Forelimb muscle (tissue), 1 donor: ENCODE data around the gene C16orf92. TPM values are rescaled to one million over a fixed set of nuclear protein-coding genes. Genes with fewer than 3 reads are reported as not detected.
A peak's percentile ranks its signal among the peaks of the same experiment; 100 is the strongest.

Experiments
- DNase-seq: peaks from one replicate; pipeline ENCODE4 v3.0.0-alpha.2; 2013; ENCODE audit warnings: low read depth
- polyA plus RNA-seq: library from polyadenylated mRNA; unstranded; fragments of 120-200 nt; gene quantifications from one replicate; pipeline ENCODE4 v1.2.1, GENCODE V29; 2013; ENCODE audit not compliant: insufficient read length

C16orf92 gene
- polyA plus RNA-seq, 1 donor = not detected

- DNase-seq = no peak
Observed at GRCh38 chr16:30060836-30061554, 38.0 kb downstream of the C16orf92 start.

GRCh38 chr16:30063278-30063892 lies 40.4 kb downstream of the C16orf92 start:
- DNase-seq = no peak

- DNase-seq = no peak
Observed at GRCh38 chr16:30063893-30064728, 41.1 kb downstream of the C16orf92 start.

- DNase-seq = no peak
Observed at GRCh38 chr16:30064729-30065101, 41.7 kb downstream of the C16orf92 start.

- DNase-seq = peak; percentile 92
Observed at GRCh38 chr16:30065102-30065942, 42.3 kb downstream of the C16orf92 start, which contains the start of gene ALDOA. TSS of gene ALDOA (plus strand) at chr16:30065760. CDS start at chr16:30066898, 1,138 bp downstream.

- no peak for DNase-seq
Observed at GRCh38 chr16:30065943-30066760, 43.2 kb downstream of the C16orf92 start.

- no peak for DNase-seq
Observed at GRCh38 chr16:30066761-30067583, 44.0 kb downstream of the C16orf92 start.

GRCh38 chr16:30067584-30067916 lies 44.6 kb downstream of the C16orf92 start:
- no peak for DNase-seq

GRCh38 chr16:30068333-30068732 lies 45.3 kb downstream of the C16orf92 start:
- DNase-seq = no peak

- no peak for DNase-seq
Observed at GRCh38 chr16:30068750-30069610, 46.0 kb downstream of the C16orf92 start.

GRCh38 chr16:30069611-30070462 lies 46.8 kb downstream of the C16orf92 start:
- DNase-seq = no peak

GRCh38 chr16:30070490-30070889 lies 47.5 kb downstream of the C16orf92 start:
- no peak for DNase-seq

Other genes with a start within 250 kb of the C16orf92 start
- gene ZG16, start 244.9 kb upstream of the C16orf92 start, polyA plus RNA-seq = not detected
- gene KIF22, start 232.4 kb upstream of the C16orf92 start, polyA plus RNA-seq = 24.9 TPM
- gene MAZ, start 216.7 kb upstream of the C16orf92 start, polyA plus RNA-seq = 228 TPM
- 14.4 TPM for gene PRRT2, start 211.0 kb upstream of the C16orf92 start, polyA plus RNA-seq
- gene PAGR1, start 207.0 kb upstream of the C16orf92 start, polyA plus RNA-seq = 28.4 TPM
- gene MVP, start 202.7 kb upstream of the C16orf92 start, polyA plus RNA-seq = 17.9 TPM
- gene CDIPT, start 160.0 kb upstream of the C16orf92 start, polyA plus RNA-seq = 37.7 TPM
- gene SEZ6L2, start 123.6 kb upstream of the C16orf92 start, polyA plus RNA-seq = 2.5 TPM
- 0.29 TPM for gene ASPHD1, start 122.7 kb upstream of the C16orf92 start, polyA plus RNA-seq
- gene KCTD13, start 97.0 kb upstream of the C16orf92 start, polyA plus RNA-seq = 11.7 TPM
- gene TMEM219, start 61.1 kb upstream of the C16orf92 start, polyA plus RNA-seq = 62.2 TPM
- 33.1 TPM for gene TAOK2, start 49.3 kb upstream of the C16orf92 start, polyA plus RNA-seq
- 13.3 TPM for gene HIRIP3, start 27.6 kb upstream of the C16orf92 start, polyA plus RNA-seq
- gene INO80E, start 27.0 kb upstream of the C16orf92 start, polyA plus RNA-seq = 33.9 TPM
- gene DOC2A, start 12.2 kb upstream of the C16orf92 start, polyA plus RNA-seq = 0.61 TPM
- gene TLCD3B, start 8.1 kb downstream of the C16orf92 start, polyA plus RNA-seq = 1.3 TPM
- gene ALDOA, start 42.6 kb downstream of the C16orf92 start, polyA plus RNA-seq = 2,367 TPM
- 61.8 TPM for gene PPP4C, start 52.8 kb downstream of the C16orf92 start, polyA plus RNA-seq
- 0.77 TPM for gene TBX6, start 68.7 kb downstream of the C16orf92 start, polyA plus RNA-seq
- gene YPEL3, start 73.0 kb downstream of the C16orf92 start, polyA plus RNA-seq = 29.3 TPM
- 5.4 TPM for gene GDPD3, start 90.3 kb downstream of the C16orf92 start, polyA plus RNA-seq
- gene MAPK3, start 100.0 kb downstream of the C16orf92 start, polyA plus RNA-seq = 39.6 TPM
- 13.1 TPM for gene CORO1A, start 160.4 kb downstream of the C16orf92 start, polyA plus RNA-seq
- gene BOLA2B, start 170.5 kb downstream of the C16orf92 start, polyA plus RNA-seq = 23.9 TPM
- gene SLX1A, start 170.7 kb downstream of the C16orf92 start, polyA plus RNA-seq = 19.1 TPM
- 1.8 TPM for gene SULT1A3, start 176.1 kb downstream of the C16orf92 start, polyA plus RNA-seq
- gene NPIPB13, start 225.3 kb downstream of the C16orf92 start, polyA plus RNA-seq = 6.9 TPM